Esophagus squamous epithelium (tissue), 5 donors: ENCODE data around the gene CDCA7L. TPM values are rescaled to one million over a fixed set of nuclear protein-coding genes. Genes with fewer than 3 reads are reported as not detected.

Source experiments
- DNase-seq: peaks from one replicate; lab custom pipeline; 2025; lab: John Stamatoyannopoulos, UW
- H3K27ac ChIP-seq, 4 donors: fragments of 200-600 bp; sonication (generic); one replicate each; pipeline ENCODE4 v1.5.1; 2016 to 2019; ENCODE audit warnings: mild to moderate bottlenecking in 1 of 4
- H3K27me3 ChIP-seq, 4 donors: fragments of 200-600 bp; sonication (generic); 1 replicate in 3 of 4; 2 replicates in 1 of 4; pipeline versions ENCODE4 v1.5.1 to v1.6.0; 2017 to 2021; ENCODE audit warnings: antibody characterized with exemption in 1 of 4
- H3K36me3 ChIP-seq, 3 donors: fragments of 200-600 bp; sonication (generic); one replicate each; pipeline ENCODE4 v1.5.1; 2016 to 2019
- H3K4me1 ChIP-seq, 3 donors: fragments of 200-600 bp; sonication (generic); one replicate each; pipeline ENCODE4 v1.5.1; 2017 to 2019
- H3K4me3 ChIP-seq, 4 donors: fragments of 200-600 bp; sonication (generic); 1 replicate in 3 of 4; 2 replicates in 1 of 4; pipeline ENCODE4 v1.5.1; 2016 to 2019; ENCODE audit warnings: mild to moderate bottlenecking in 2 of 4, moderate library complexity in 1 of 4
- H3K9me3 ChIP-seq, 3 donors: fragments of 200-600 bp; sonication (generic); one replicate each; pipeline ENCODE4 v1.5.1; 2016 to 2019
- POLR2A ChIP-seq, 4 donors: fragments of 450-650 bp; IDR thresholded peaks; one replicate each; pipeline ENCODE4 v1.6.1; 2017; ENCODE audit warnings: antibody characterized with exemption in 4 of 4, mild to moderate bottlenecking in 4 of 4, moderate library complexity in 3 of 4
- WGBS, 2 donors: methylation state at CpG; one replicate each; pipeline ENCODE4 v1.1.5; 2018; 5-methylcytosine and 5-hydroxymethylcytosine counted together
- intact Hi-C: fragments of 100-400 bp; cut with DNase I; formaldehyde crosslinking; loops from one replicate; pipeline ENCODE4 v1.15.0; 2022
- total RNA-seq, 4 donors: library from RNA; depleted of rRNA; stranded (reverse); fragments of >200 nt; gene quantifications; one replicate each; pipeline ENCODE4 v1.1.0, GENCODE V29; 2016
- TF ChIP-seq, protein P1 (sequence below), 6 experiments: fragments of 450-650 bp in 4 of 6; fragments of 200-600 bp in 2 of 6; sonication (generic) in 2 of 6; IDR thresholded peaks; one replicate each; pipeline ENCODE4 v1.5.1; 2016 to 2019; ENCODE audit warnings: antibody characterized with exemption in 6 of 6, mild to moderate bottlenecking in 4 of 6, moderate library complexity in 4 of 6
- donor health status: DM: yes; HTN: yes; CAD: no.

The CDCA7L gene
- total RNA-seq, 4 donors from 2014 or later = 5.0 to 21.6 (median 12.8) TPM

DNA sequence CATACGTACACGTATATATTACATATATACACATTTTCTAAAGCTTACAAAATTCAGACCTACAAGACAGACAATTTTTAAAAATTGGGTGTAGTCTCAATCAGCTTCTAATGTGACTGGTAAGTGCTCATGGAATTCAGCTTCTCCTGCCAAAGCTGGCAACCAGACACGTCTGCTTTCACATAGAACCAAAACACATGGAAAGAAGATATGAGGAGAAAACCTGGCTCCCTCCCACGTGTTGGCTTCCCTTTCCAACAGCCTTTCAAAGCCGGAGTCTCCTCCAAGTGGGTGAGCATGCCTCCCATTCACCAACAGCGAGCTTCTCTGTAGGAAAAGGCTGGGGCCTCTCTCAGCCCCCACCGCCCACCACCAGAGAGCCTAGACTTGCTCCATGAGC is 33.4 kb downstream of the CDCA7L start:
- H3K9me3 ChIP-seq = no peaks in the 10 kb centered on the region
- H3K4me3 ChIP-seq = no peak overlapping the region
- no peak for DNase-seq
- H3K27ac ChIP-seq = no peak overlapping the region
- TF ChIP-seq POLR2A (IDR thresholded peaks at IDR 0.05) = no peak
- TF ChIP-seq, protein P1, sequence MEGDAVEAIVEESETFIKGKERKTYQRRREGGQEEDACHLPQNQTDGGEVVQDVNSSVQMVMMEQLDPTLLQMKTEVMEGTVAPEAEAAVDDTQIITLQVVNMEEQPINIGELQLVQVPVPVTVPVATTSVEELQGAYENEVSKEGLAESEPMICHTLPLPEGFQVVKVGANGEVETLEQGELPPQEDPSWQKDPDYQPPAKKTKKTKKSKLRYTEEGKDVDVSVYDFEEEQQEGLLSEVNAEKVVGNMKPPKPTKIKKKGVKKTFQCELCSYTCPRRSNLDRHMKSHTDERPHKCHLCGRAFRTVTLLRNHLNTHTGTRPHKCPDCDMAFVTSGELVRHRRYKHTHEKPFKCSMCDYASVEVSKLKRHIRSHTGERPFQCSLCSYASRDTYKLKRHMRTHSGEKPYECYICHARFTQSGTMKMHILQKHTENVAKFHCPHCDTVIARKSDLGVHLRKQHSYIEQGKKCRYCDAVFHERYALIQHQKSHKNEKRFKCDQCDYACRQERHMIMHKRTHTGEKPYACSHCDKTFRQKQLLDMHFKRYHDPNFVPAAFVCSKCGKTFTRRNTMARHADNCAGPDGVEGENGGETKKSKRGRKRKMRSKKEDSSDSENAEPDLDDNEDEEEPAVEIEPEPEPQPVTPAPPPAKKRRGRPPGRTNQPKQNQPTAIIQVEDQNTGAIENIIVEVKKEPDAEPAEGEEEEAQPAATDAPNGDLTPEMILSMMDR (IDR thresholded peaks at IDR 0.05) = no peak
- intact Hi-C loops = no loop called here
- no peaks in the 10 kb centered on the region for H3K27me3 ChIP-seq
- 64 to 65% methylated on average over 4 to 7 of the region's 7 CpGs for WGBS, 2 donors
- H3K4me1 ChIP-seq = peaks cover 0 to 9% (median 0%) of the 10 kb centered on the region in 3 donors
- H3K36me3 ChIP-seq = peaks cover 0 to 40% (median 0%) of the 10 kb centered on the region in 3 donors

GRCh38 chr7:21911341-21911875 is 34.3 kb downstream of the CDCA7L start:
- Histone ChIP-seq H3K4me3 (no peak overlapping the region), H3K27ac (no peak overlapping the region), H3K4me1 (peaks cover 0 to 9% (median 0%) of the 10 kb centered on the region in 3 donors), H3K36me3 (peaks cover 0 to 46% (median 0%) of the 10 kb centered on the region in 3 donors), H3K9me3 (no peaks in the 10 kb centered on the region), H3K27me3 (no peaks in the 10 kb centered on the region)
- no peak for DNase-seq
- TF ChIP-seq POLR2A (IDR thresholded peaks at IDR 0.05) = no peak
- TF ChIP-seq, protein P1 (IDR thresholded peaks at IDR 0.05) = no peak
- WGBS, 2 donors = 76 to 80% methylated on average over 8 of the region's 8 CpGs
- intact Hi-C loops = no loop called here

DNA sequence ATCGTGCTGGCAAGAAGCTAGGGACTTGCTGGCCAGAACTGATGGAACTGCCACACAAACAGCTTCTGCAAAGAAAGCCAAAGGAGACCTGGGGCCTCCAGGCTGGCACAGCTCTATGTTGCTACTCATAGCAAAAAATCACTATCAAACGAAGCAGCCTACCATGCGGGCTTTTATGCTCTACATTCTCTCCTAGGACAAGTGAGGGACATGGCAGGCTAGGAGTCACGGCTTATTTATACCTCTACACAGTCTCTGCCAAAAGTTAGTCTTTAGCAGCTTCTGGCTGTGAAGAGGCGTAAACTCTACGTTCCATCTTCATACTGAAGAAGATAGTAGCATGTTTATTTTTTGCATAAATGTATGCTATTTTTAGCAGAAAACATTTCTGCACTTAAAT is 35.4 kb downstream of the CDCA7L start:
- Histone ChIP-seq H3K9me3 (no peaks in the 10 kb centered on the region), H3K36me3 (peaks cover 0 to 51% (median 0%) of the 10 kb centered on the region in 3 donors), H3K4me3 (no peak overlapping the region), H3K4me1 (peaks cover 0 to 8% (median 0%) of the 10 kb centered on the region in 3 donors), H3K27me3 (no peaks in the 10 kb centered on the region), H3K27ac (no peak overlapping the region)
- TF ChIP-seq, protein P1 (IDR thresholded peaks at IDR 0.05) = no peak
- DNase-seq = no peak
- 84 to 91% methylated on average over 6 of the region's 6 CpGs for whole genome bisulfite sequencing, 2 donors
- intact Hi-C loops = no loop called here

DNA sequence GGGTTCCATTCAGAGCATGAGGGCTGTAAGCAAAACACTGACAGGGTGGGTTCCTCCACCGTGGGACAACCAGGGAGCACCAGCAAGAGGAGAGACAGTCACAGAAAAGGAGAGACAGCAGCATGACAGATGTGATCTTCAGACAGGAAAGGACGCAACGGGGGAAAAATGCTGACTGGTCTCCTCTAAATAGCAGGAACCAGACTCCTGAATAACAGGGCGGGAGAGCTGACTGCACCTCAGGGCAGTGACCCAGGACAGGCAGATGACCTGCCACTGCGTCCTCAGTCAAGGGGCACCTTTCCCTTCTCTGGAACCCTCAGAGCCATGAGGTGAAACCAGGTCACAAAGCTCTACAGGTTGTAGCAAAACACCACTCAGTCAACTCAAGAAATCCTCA is 37.0 kb downstream of the CDCA7L start:
- Histone ChIP-seq H3K4me3 (no peak overlapping the region), H3K27me3 (no peaks in the 10 kb centered on the region), H3K27ac (no peak overlapping the region), H3K4me1 (no peaks in the 10 kb centered on the region), H3K36me3 (peaks cover 0 to 56% (median 0%) of the 10 kb centered on the region in 3 donors), H3K9me3 (no peaks in the 10 kb centered on the region)
- no peak for DNase-seq
- TF ChIP-seq, protein P1 (IDR thresholded peaks at IDR 0.05) = no peak
- no peak for TF ChIP-seq POLR2A (IDR thresholded peaks at IDR 0.05)
- 75 to 79% methylated on average over 5 of the region's 5 CpGs for WGBS, 2 donors
- intact Hi-C loops = no loop called here

DNA sequence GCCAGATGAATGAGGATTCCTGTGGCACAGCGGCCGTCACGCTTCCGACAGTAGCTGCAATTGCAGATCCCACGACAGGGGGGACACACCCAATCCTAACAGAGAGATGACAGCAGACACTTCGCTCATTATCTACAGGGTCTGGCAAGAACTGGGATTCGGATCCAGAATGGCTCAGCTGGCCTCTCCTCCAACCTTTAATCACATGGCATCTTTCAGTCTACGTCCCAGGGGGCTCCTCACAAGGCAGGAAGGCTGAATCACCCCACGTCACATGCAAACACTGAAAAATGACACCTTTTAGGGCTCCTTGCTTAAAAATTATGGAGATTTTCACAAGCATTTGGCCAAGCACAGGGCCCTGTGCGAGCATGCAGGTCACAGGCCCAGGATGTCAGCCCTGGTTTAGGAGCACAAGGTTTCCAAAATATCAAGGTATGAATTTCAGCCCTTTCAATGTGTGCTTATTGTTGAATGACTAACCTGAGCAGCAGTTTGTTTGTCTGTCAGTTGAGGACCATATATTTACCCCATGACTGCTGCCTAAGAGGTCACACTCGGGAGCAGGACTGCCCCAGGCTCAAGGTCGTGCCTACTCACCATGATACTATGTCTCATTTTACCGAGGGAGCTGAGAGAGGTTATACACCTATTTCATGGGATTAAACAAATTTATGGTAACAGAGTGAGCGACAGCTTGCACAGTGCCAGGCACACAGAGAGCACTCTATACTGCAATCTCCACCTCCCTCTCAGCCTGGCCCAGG is 42.5 kb downstream of the CDCA7L start:
- Histone ChIP-seq H3K9me3 (no peaks in the 10 kb centered on the region), H3K4me3 (no peak overlapping the region), H3K4me1 (no peaks in the 10 kb centered on the region), H3K27me3 (no peaks in the 10 kb centered on the region), H3K36me3 (peaks cover 0 to 86% (median 0%) of the 10 kb centered on the region in 3 donors), H3K27ac (no peak overlapping the region)
- intact Hi-C loops = no loop called here
- 90 to 91% methylated on average over 13 to 14 of the region's 14 CpGs for WGBS, 2 donors
- no peak for DNase-seq
- TF ChIP-seq, protein P1 (IDR thresholded peaks at IDR 0.05) = no peak
- no peak for TF ChIP-seq POLR2A (IDR thresholded peaks at IDR 0.05)
